Stomach smooth muscle (tissue), 2 donors: ENCODE data around the gene BARHL2.

Experiments used
- H3K27ac ChIP-seq: one replicate; pipeline ENCODE4 v1.7.0; 2013; ENCODE audit warnings: mild to moderate bottlenecking, low read length, inconsistent platforms
- H3K27me3 ChIP-seq, 2 donors: one replicate each; pipeline ENCODE4 v1.7.0; 2013; ENCODE audit warnings: low read length in 2 of 2; ENCODE audit not compliant: insufficient read depth in 2 of 2, control insufficient read depth in 1 of 2
- H3K36me3 ChIP-seq, 2 donors: one replicate each; pipeline ENCODE4 v1.7.0; 2013; ENCODE audit warnings: low read length in 2 of 2; ENCODE audit not compliant: control insufficient read depth in 2 of 2, insufficient read depth in 2 of 2
- H3K4me1 ChIP-seq: one replicate; pipeline ENCODE4 v1.7.0; 2013; ENCODE audit warnings: low read length; ENCODE audit not compliant: control insufficient read depth, insufficient read depth
- H3K4me3 ChIP-seq, 2 donors: one replicate each; pipeline ENCODE4 v1.7.0; 2013; ENCODE audit warnings: low read length in 2 of 2
- H3K9ac ChIP-seq, 2 donors: one replicate each; pipeline ENCODE4 v1.7.0; 2013; ENCODE audit warnings: low read length in 2 of 2, mild to moderate bottlenecking in 1 of 2
- H3K9me3 ChIP-seq, 2 donors: one replicate each; pipeline ENCODE4 v1.7.0; 2013; ENCODE audit warnings: low read length in 2 of 2; ENCODE audit not compliant: control insufficient read depth in 2 of 2
- donor health status: healthy.
- donor health status: Pancreatic carcinoma.

Gene BARHL2

DNA sequence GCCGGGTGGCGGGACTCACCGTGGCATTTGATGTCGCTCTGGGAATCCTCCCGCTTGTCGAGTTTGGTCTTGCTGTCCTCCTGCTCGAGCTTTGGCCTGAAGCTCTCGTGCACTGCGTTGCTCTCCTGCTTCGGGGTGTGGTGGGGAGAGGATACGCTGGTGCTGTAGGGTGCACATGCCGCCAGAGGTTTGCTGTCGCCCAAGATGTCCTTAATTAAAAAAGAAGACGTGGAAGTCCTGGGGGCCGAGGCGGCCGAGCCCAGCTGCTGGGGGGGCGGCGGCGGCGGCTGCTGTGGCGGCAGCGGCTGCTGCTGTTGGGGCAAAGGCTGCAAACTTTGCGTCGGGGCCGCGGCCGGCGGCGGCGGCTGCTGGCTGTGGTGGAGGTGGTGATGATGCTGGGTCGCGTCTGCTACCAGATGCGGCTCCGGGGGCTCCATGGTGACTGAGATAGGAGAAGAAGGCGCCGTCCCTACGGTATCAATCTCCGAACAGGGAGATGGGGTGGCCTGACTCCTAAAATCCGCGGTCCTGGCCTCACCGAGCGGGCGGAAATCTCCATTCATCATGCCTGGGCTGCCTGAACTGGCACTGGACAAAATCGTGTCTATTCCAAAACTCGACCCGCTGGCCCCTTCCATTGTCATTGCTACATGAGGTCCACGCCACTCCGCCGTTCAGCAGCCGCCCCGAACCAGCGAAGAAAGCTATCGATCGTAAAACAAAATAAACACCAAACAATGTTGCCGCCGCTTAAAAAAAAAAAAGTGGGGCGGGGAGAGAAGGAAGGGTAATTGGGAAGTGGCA is at the start of gene BARHL2:
TSS of gene BARHL2 (minus strand) at position 751 of the 804 bp plus-strand sequence. CDS start at position 644, 107 bp downstream.
- Histone ChIP-seq H3K36me3 (no peaks in the 10 kb centered on the region), H3K4me3 (peak within 1 kb of the TSS in 1 of 2 donors; percentile 55), H3K9me3 (peaks cover 0 to 4% of the 10 kb centered on the region in 2 donors), H3K4me1 (peaks cover 24% of the 10 kb centered on the region), H3K9ac (no peak within 1 kb of the TSS), H3K27ac (no peak within 1 kb of the TSS), H3K27me3 (peaks cover 79 to 96% of the 10 kb centered on the region in 2 donors)

DNA sequence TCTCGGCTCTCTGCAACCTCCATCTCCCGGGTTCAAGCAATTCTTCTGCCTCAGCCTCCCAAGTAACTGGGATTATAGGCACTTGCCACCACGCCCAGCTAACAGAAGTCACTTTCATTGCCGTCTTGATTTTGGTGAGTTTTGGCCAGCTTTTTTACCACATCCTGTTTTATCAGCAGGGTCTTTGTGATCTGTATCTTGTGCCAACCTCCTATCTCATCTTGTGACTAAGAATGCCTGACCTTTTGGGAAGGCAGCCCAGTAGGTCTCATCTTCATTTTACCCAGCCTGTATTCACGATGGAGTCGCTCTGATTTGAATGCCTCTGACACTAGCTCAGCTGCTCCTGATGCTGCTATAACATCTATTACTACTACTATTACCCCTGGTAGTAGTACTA is 46.8 kb upstream of the BARHL2 start:
- Histone ChIP-seq H3K9ac (no peak overlapping the region), H3K36me3 (no peaks in the 10 kb centered on the region)

DNA sequence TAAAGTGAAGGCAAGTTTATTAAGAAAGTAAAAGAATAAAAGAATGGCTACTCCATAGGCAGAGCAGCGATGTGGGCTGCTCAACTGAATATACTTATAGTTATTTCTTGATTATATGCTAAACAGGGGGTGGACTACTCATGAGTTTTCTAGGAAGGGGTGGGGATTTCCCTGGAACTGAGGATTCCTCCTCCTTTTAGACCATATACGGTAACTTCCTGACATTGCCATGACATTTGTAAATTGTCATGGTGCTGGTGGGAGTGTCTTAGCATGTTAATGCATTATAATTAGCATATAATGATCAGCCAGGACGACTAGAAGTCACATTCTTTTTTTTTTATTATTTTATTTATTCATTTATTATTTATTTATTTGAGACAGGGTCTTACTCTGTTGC is 46.4 kb upstream of the BARHL2 start:
- Histone ChIP-seq H3K9ac (no peak overlapping the region), H3K36me3 (no peaks in the 10 kb centered on the region), H3K4me1 (no peaks in the 10 kb centered on the region), H3K4me3 (no peak overlapping the region), H3K27me3 (peaks cover 6 to 11% of the 10 kb centered on the region in 2 donors), H3K27ac (no peak overlapping the region), H3K9me3 (no peaks in the 10 kb centered on the region)

More for the DNA sequence above, 46.8 kb upstream of the BARHL2 start:
- Histone ChIP-seq H3K9me3 (no peaks in the 10 kb centered on the region), H3K27me3 (peaks cover 6 to 9% of the 10 kb centered on the region in 2 donors), H3K4me3 (no peak overlapping the region), H3K27ac (no peak overlapping the region), H3K4me1 (no peaks in the 10 kb centered on the region)

- Histone ChIP-seq H3K27me3 (peaks cover 6 to 16% of the 10 kb centered on the region in 2 donors), H3K9me3 (no peaks in the 10 kb centered on the region), H3K4me3 (no peak overlapping the region), H3K9ac (no peak overlapping the region), H3K4me1 (no peaks in the 10 kb centered on the region), H3K27ac (no peak overlapping the region), H3K36me3 (no peaks in the 10 kb centered on the region)
Observed at GRCh38 chr1:90761781-90762589, 44.9 kb upstream of the BARHL2 start.

DNA sequence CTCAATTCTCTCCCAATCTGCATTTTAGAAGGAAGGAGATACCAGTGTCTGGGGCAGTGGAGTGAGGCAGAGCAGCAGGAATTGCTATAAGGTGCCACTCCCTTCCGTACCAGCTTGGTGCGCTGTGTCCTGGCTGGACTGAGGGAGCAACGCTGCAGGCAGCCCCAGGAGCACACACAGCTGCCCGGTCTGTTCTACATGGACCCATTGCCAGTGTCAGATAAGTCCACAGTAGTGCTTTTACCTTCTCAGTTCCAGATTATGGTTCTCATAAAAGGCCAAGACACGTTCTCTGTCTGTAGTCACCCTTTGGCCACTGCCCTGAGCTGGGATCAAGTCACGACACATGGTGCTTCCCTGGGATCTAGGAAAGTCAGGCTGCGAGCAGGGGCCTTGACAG is 44.1 kb upstream of the BARHL2 start:
- Histone ChIP-seq H3K4me1 (no peaks in the 10 kb centered on the region), H3K36me3 (no peaks in the 10 kb centered on the region), H3K9me3 (no peaks in the 10 kb centered on the region), H3K27ac (no peak overlapping the region), H3K4me3 (no peak overlapping the region), H3K9ac (no peak overlapping the region), H3K27me3 (peaks cover 6 to 16% of the 10 kb centered on the region in 2 donors)

DNA sequence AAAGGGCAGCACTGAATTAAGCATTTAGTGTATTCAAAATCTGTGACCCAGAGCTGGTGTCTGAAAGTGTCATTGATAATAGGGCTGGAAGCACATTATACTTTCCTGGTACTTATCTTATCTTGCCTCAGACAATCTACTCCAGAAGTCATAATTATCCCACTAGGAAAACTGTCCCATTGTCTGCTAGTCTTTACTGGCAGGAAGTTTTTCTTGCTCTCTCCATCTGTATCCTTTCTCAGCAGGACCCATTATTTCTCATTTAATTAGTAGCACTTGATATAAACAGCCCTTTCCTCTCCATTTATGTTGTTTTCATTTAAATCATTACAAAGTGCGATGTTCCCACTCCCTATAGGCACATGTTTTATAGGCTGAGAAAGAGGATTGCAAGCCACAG is 36.5 kb upstream of the BARHL2 start:
- Histone ChIP-seq H3K9me3 (no peaks in the 10 kb centered on the region), H3K27ac (no peak overlapping the region), H3K4me3 (no peak overlapping the region), H3K4me1 (no peaks in the 10 kb centered on the region), H3K9ac (no peak overlapping the region), H3K36me3 (no peaks in the 10 kb centered on the region), H3K27me3 (peaks cover 0 to 10% of the 10 kb centered on the region in 2 donors)

GRCh38 chr1:90748668-90749067 is 31.6 kb upstream of the BARHL2 start:
- Histone ChIP-seq H3K27ac (no peak overlapping the region), H3K4me3 (no peak overlapping the region), H3K27me3 (peaks cover 0 to 2% of the 10 kb centered on the region in 2 donors), H3K36me3 (no peaks in the 10 kb centered on the region), H3K9ac (no peak overlapping the region), H3K4me1 (no peaks in the 10 kb centered on the region), H3K9me3 (no peaks in the 10 kb centered on the region)

DNA sequence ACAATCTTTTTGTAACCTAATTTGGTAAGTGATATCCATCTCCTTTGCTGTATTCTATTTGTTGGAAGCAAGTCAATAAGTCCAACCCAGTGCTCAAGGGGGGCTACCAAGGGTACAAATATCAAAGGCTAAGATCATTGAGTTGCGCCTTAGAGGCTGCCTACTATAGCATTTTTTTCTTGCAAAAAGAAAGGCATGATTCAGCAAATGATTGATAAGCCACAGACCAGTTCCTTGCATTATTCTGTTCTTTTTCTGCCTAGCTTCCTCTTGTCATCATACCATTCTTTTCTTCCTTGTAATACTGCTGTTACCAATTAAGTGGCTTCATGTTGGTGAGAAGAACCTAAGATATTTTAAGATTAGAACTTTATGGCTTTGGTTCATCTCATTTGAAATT is 29.8 kb upstream of the BARHL2 start:
- H3K9ac ChIP-seq = no peak overlapping the region
- H3K27me3 ChIP-seq = peaks cover 0 to 2% of the 10 kb centered on the region in 2 donors
- no peak overlapping the region for H3K4me3 ChIP-seq
- no peak overlapping the region for H3K27ac ChIP-seq
- H3K4me1 ChIP-seq = no peaks in the 10 kb centered on the region
- no peaks in the 10 kb centered on the region for H3K36me3 ChIP-seq
- H3K9me3 ChIP-seq = no peaks in the 10 kb centered on the region

DNA sequence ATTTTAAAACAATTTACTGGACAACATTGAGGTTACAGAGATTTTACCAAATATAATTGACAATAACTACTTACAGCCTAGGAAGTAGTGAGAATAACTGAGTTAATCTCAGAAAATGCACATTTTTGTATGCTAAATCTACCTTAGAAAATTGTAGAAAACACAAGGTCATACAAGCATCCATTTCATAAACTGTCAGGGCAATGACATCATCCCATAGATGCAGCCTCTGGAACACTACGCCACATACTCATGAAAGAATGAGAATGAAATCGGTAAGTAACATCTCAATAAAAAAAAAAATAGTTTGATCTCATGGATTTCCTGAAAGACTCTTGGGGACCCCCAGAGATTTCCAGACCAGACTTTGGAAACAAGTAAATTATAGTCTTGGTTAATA is 28.9 kb upstream of the BARHL2 start:
- no peaks in the 10 kb centered on the region for H3K36me3 ChIP-seq
- no peak overlapping the region for H3K4me3 ChIP-seq
- peaks cover 0 to 3% of the 10 kb centered on the region in 2 donors for H3K27me3 ChIP-seq
- H3K9ac ChIP-seq = no peak overlapping the region
- no peak overlapping the region for H3K27ac ChIP-seq
- H3K4me1 ChIP-seq = no peaks in the 10 kb centered on the region
- H3K9me3 ChIP-seq = no peaks in the 10 kb centered on the region

DNA sequence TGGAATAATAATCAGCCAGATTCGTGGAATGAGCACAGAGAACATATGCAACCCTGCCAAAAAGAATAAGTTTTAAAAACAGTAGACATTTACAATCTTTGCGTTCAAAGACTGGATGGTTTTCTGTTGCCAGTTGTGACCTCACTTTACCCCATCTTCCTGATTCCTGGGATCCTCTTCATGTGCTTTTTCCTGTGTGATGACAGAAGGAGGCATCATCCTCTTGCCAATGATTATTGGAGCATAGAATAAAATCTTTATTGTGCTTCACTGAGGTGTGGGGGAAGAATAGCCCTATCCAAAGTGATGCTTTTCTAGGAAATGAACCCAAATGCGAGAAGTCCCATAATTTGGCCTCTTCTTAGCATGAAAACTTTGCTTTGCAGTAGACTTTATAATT is 15.0 kb upstream of the BARHL2 start:
- peaks cover 3% of the 10 kb centered on the region for H3K4me1 ChIP-seq
- H3K27ac ChIP-seq = no peak overlapping the region
- no peaks in the 10 kb centered on the region for H3K9me3 ChIP-seq
- peaks cover 44 to 71% of the 10 kb centered on the region in 2 donors for H3K27me3 ChIP-seq
- H3K4me3 ChIP-seq = no peak overlapping the region
- no peak overlapping the region for H3K9ac ChIP-seq
- H3K36me3 ChIP-seq = no peaks in the 10 kb centered on the region
